Body of pancreas (tissue), 4 donors: Measurements from ENCODE around the gene UGT1A8.

Experiments used
- POLR2A ChIP-seq, 3 donors: fragments of 450-650 bp; IDR thresholded peaks; one replicate each; pipeline ENCODE4 v1.6.1; 2016; ENCODE audit warnings: antibody characterized with exemption in 3 of 3, mild to moderate bottlenecking in 2 of 3
- TF ChIP-seq, protein P1 (sequence below), 7 experiments: fragments of 450-650 bp in 4 of 7; fragments of 200-600 bp in 3 of 7; sonication (generic) in 3 of 7; IDR thresholded peaks; one replicate each; pipeline ENCODE4 v1.5.1; 2016 to 2019; ENCODE audit warnings: antibody characterized with exemption in 7 of 7

DNA sequence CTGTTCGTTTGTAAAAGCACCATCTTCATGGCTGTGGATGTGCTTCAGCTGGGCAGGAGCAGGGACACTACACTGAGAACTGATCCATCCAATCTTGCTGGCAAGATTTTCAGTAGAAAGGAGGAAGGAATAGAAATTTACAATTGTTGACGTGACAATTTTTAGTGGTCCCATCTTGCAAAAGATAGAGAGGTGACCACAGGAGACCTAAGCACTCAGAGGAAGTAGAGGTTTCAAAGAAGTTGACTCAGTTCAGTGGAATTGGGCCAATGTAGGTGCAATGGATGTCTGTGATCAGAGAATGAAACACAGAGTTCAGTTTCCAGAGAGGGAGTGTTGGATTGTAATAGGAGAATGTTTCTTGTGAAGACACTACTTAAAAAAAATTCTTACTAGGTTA is 96.7 kb downstream of the UGT1A8 start:
- TF ChIP-seq, protein P1, sequence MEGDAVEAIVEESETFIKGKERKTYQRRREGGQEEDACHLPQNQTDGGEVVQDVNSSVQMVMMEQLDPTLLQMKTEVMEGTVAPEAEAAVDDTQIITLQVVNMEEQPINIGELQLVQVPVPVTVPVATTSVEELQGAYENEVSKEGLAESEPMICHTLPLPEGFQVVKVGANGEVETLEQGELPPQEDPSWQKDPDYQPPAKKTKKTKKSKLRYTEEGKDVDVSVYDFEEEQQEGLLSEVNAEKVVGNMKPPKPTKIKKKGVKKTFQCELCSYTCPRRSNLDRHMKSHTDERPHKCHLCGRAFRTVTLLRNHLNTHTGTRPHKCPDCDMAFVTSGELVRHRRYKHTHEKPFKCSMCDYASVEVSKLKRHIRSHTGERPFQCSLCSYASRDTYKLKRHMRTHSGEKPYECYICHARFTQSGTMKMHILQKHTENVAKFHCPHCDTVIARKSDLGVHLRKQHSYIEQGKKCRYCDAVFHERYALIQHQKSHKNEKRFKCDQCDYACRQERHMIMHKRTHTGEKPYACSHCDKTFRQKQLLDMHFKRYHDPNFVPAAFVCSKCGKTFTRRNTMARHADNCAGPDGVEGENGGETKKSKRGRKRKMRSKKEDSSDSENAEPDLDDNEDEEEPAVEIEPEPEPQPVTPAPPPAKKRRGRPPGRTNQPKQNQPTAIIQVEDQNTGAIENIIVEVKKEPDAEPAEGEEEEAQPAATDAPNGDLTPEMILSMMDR (IDR thresholded peaks at IDR 0.05) = no peak
- TF ChIP-seq POLR2A (IDR thresholded peaks at IDR 0.05) = no peak
